Naive B cell (primary cell): Measurements from ENCODE around the gene CCR1. TPM values are rescaled to one million over a fixed set of nuclear protein-coding genes. Genes with fewer than 3 reads are reported as not detected.
A peak's percentile ranks its signal among the peaks of the same experiment; 100 is the strongest.
"Not testable (repeated sequence)": the region's sequence is repeated elsewhere in the genome, so short reads cannot be mapped to it uniquely, and the experiment has no call there.

ENCODE experiments used
- ATAC-seq, 2 donors: fragments of 150-1000 bp; cut with Tn5 transposase; 2 replicates each; pipeline ENCODE4 v1.10.0; 2021; ENCODE audit warnings: low read depth in 2 of 2, mild to moderate bottlenecking in 2 of 2, moderate library complexity in 2 of 2
- DNase-seq: peaks from one replicate; pipeline ENCODE4 v3.0.0; 2022
- H3K27ac Mint-ChIP-seq, 6 donors: one replicate each; pipeline ENCODE4 v1.8.0; 2020 to 2022; ENCODE audit warnings: mild to moderate bottlenecking in 6 of 6, mixed read lengths in 6 of 6, moderate library complexity in 5 of 6, inconsistent platforms in 2 of 6
- H3K27me3 Mint-ChIP-seq, 3 donors: one replicate each; pipeline ENCODE4 v1.8.0; 2021 to 2022; ENCODE audit warnings: mixed read lengths in 3 of 3, mild to moderate bottlenecking in 1 of 3
- H3K36me3 Mint-ChIP-seq, 2 donors: one replicate each; pipeline ENCODE4 v1.8.0; 2020 to 2022; ENCODE audit warnings: mixed read lengths in 2 of 2, inconsistent platforms in 1 of 2, mild to moderate bottlenecking in 1 of 2
- H3K4me1 Mint-ChIP-seq, 3 donors: one replicate each; pipeline ENCODE4 v1.8.0; 2020 to 2022; ENCODE audit warnings: mixed read lengths in 3 of 3, inconsistent platforms in 1 of 3, mild to moderate bottlenecking in 1 of 3, moderate library complexity in 1 of 3
- H3K4me3 Mint-ChIP-seq, 8 donors: one replicate each; pipeline ENCODE4 v1.8.0; 2020 to 2022; ENCODE audit warnings: mild to moderate bottlenecking in 8 of 8, mixed read lengths in 8 of 8, moderate library complexity in 8 of 8, inconsistent platforms in 2 of 8
- H3K9me3 Mint-ChIP-seq, 7 donors: one replicate each; pipeline ENCODE4 v1.8.0; 2020 to 2022; ENCODE audit warnings: mixed read lengths in 7 of 7, mild to moderate bottlenecking in 5 of 7, inconsistent platforms in 2 of 7, moderate library complexity in 1 of 7
- polyA plus RNA-seq, 6 donors: library from polyadenylated mRNA; unstranded; fragments of 300-500 nt; fragmentation: Illumina TruSeq; gene quantifications; one replicate each; pipeline ENCODE4 v1.2.3, GENCODE V29; 2021; ENCODE audit warnings: low read depth in 6 of 6

Gene CCR1
- polyA plus RNA-seq, 6 donors from 2014 or later: 0.09 to 0.93 (median 0.35) TPM

DNA sequence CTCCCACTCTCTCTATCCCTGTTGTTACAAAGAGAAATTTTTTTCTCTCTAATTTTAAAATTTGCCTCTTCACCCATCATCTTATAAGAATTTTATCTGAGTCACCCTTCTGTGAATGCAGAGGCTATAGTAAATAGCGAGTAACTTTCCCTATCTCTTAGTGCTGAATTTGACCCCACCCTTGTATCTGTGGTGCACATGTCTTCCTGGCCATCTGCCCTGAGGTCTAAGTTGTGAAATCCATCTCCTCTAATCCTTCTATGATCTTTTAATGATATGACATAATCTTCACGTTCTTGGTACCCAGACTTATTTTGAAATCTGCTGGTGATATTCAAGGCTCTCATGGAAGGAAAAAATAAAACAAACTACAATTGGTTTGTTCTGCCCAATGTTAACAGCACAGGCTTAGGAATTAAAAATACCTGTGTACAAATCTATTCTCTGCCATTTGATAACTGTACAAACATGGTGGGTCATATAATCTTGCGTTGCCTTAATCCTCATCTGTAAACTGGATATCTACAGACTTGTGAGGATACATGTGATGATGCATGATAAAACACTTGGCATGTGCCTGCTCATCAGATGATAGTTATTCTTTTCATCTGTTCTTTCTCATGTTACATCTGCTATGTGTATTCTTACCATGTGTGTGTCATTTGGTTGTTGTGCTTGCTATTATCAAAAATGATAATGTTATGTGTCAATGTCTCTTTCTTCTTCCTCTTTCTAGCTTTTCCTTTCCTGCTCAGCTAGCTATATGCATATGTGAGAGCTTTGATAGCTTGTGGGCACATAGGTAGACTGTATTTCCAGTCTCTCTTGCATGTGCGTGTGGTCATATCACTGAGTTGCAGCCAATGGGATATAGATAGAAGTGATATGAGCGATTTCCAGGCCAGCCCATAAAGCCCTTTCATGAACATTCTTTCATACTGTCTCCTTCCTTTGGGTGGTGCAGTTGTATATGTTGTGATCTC, 20.4 kb upstream of the CCR1 start:
- Mint-ChIP-seq H3K27ac (peak overlapping the region in 2 of 6 donors; percentile 5 to 50), H3K27me3 (no peaks in the 10 kb centered on the region)

GRCh38 chr3:46222435-46223161, 14.5 kb upstream of the CCR1 start:
- peaks cover 0 to 8% of the 10 kb centered on the region in 2 donors for H3K36me3 Mint-ChIP-seq
- peaks cover 0 to 7% (median 5%) of the 10 kb centered on the region in 7 donors for H3K9me3 Mint-ChIP-seq
- DNase-seq: peak; percentile 38
- peak overlapping the region; percentile 1 to 79 (median 68) for H3K4me3 Mint-ChIP-seq
- peaks cover 42 to 48% (median 47%) of the 10 kb centered on the region in 3 donors for H3K4me1 Mint-ChIP-seq
- peak; percentile 93 to 95 for ATAC-seq
- peak overlapping the region in 5 of 6 donors; percentile 35 to 90 (median 80) for H3K27ac Mint-ChIP-seq
- no peaks in the 10 kb centered on the region for H3K27me3 Mint-ChIP-seq

More for the DNA sequence above, 20.4 kb upstream of the CCR1 start:
- Mint-ChIP-seq H3K4me3 (peak overlapping the region in 2 of 8 donors; percentile 33 to 65), H3K36me3 (peaks cover 0 to 8% of the 10 kb centered on the region in 2 donors), H3K9me3 (peaks cover 0 to 7% (median 5%) of the 10 kb centered on the region in 7 donors), H3K4me1 (peaks cover 21 to 33% (median 31%) of the 10 kb centered on the region in 3 donors)
- ATAC-seq (no peak), DNase-seq (no peak)

- Mint-ChIP-seq H3K9me3 (peaks cover 0 to 7% (median 5%) of the 10 kb centered on the region in 7 donors), H3K27ac (peak overlapping the region in 5 of 6 donors; percentile 2 to 86 (median 80)), H3K4me1 (peaks cover 39 to 45% (median 43%) of the 10 kb centered on the region in 3 donors), H3K36me3 (peaks cover 0 to 8% of the 10 kb centered on the region in 2 donors), H3K27me3 (no peaks in the 10 kb centered on the region), H3K4me3 (peak overlapping the region in 6 of 8 donors; percentile 54 to 73 (median 66))
- no peak for ATAC-seq
- no peak for DNase-seq
Observed at GRCh38 chr3:46221938-46222337, 13.8 kb upstream of the CCR1 start.

- Mint-ChIP-seq H3K9me3 (peaks cover 0 to 4% (median 2%) of the 10 kb centered on the region in 7 donors), H3K4me3 (peak overlapping the region in 5 of 8 donors; percentile 54 to 73 (median 69)), H3K4me1 (peaks cover 39 to 41% (median 40%) of the 10 kb centered on the region in 3 donors), H3K27me3 (no peaks in the 10 kb centered on the region), H3K36me3 (peaks cover 0 to 3% of the 10 kb centered on the region in 2 donors), H3K27ac (peak overlapping the region in 3 of 6 donors; percentile 69 to 80 (median 73))
- no peak for DNase-seq
- no peak for ATAC-seq
Observed at GRCh38 chr3:46221391-46221790, 13.3 kb upstream of the CCR1 start.

DNA sequence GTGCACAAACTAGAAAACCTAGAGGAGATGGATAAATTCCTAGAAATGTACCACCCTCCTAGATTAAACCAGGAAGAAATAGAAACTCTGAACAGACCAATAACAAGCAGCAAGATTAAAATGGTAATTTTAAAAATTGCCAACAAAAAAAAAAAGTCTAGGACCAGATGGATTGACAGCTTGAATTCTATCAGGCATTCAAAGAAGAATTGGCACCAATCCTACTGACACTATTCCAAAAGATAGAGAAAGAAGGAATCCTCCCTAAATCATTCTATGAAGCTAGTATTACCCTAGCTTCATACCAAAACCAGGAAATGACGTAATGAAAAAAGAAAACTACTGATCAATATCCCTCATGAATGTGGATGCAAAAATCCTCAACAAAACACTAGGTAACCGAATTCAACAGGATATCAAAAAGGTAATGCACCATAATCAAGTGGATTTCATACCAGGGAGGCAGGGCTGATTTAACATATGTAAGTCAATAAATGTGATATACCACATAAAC, 10.1 kb upstream of the CCR1 start:
- no peak for ATAC-seq
- no peaks in the 10 kb centered on the region for H3K9me3 Mint-ChIP-seq

GRCh38 chr3:46215810-46216414, 7.8 kb upstream of the CCR1 start:
- Mint-ChIP-seq H3K9me3 (no peaks in the 10 kb centered on the region), H3K36me3 (no peaks in the 10 kb centered on the region)

More for the DNA sequence above, 10.1 kb upstream of the CCR1 start:
- Mint-ChIP-seq H3K4me1 (peaks cover 27 to 32% (median 29%) of the 10 kb centered on the region in 3 donors), H3K4me3 (no peak overlapping the region), H3K36me3 (no peaks in the 10 kb centered on the region), H3K27me3 (no peaks in the 10 kb centered on the region), H3K27ac (no peak overlapping the region)
- DNase-seq: no peak

GRCh38 chr3:46214751-46215352, 6.7 kb upstream of the CCR1 start:
- peak in 1 of 2 donors; percentile 33 for ATAC-seq
- Mint-ChIP-seq H3K27ac (no peak overlapping the region), H3K36me3 (no peaks in the 10 kb centered on the region), H3K27me3 (no peaks in the 10 kb centered on the region), H3K4me3 (no peak overlapping the region), H3K9me3 (no peaks in the 10 kb centered on the region), H3K4me1 (peaks cover 0 to 6% (median 4%) of the 10 kb centered on the region in 3 donors)
- DNase-seq: no peak

More at GRCh38 chr3:46215810-46216414, 7.8 kb upstream of the CCR1 start:
- ATAC-seq (no peak), DNase-seq (no peak)
- H3K4me3 Mint-ChIP-seq: no peak overlapping the region
- no peak overlapping the region for H3K27ac Mint-ChIP-seq
- H3K27me3 Mint-ChIP-seq: no peaks in the 10 kb centered on the region
- peaks cover 4 to 9% (median 6%) of the 10 kb centered on the region in 3 donors for H3K4me1 Mint-ChIP-seq

- Mint-ChIP-seq H3K4me3 (no peak overlapping the region), H3K9me3 (no peaks in the 10 kb centered on the region), H3K27ac (no peak overlapping the region), H3K27me3 (no peaks in the 10 kb centered on the region), H3K4me1 (peaks cover 12 to 15% (median 13%) of the 10 kb centered on the region in 3 donors), H3K36me3 (no peaks in the 10 kb centered on the region)
- ATAC-seq (no peak), DNase-seq (no peak)
Observed at GRCh38 chr3:46213201-46213600, 5.1 kb upstream of the CCR1 start.

DNA sequence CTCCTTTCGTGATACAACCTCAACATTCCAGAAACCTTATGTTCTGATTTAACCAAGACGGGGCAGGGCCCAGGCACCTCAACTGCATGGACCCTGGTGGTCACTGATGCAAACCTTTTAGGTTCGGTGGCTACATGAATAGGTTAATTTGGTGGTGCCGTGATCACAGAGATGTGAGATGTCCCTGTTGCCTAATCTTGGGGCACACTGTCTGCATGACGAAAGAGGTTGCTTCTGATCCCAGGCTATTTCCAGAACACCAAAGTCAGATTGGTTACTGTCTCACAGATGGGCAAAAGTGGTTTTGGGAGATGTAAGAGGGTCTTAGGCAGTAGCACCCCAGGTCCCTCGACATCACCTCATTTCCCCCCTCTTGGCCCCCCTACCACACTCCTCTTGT, 4.0 kb upstream of the CCR1 start:
- Mint-ChIP-seq H3K36me3 (no peaks in the 10 kb centered on the region), H3K27ac (no peak overlapping the region), H3K27me3 (no peaks in the 10 kb centered on the region), H3K4me1 (peaks cover 11 to 26% (median 14%) of the 10 kb centered on the region in 3 donors), H3K4me3 (no peak overlapping the region), H3K9me3 (no peaks in the 10 kb centered on the region)
- no peak for ATAC-seq
- no peak for DNase-seq

DNA sequence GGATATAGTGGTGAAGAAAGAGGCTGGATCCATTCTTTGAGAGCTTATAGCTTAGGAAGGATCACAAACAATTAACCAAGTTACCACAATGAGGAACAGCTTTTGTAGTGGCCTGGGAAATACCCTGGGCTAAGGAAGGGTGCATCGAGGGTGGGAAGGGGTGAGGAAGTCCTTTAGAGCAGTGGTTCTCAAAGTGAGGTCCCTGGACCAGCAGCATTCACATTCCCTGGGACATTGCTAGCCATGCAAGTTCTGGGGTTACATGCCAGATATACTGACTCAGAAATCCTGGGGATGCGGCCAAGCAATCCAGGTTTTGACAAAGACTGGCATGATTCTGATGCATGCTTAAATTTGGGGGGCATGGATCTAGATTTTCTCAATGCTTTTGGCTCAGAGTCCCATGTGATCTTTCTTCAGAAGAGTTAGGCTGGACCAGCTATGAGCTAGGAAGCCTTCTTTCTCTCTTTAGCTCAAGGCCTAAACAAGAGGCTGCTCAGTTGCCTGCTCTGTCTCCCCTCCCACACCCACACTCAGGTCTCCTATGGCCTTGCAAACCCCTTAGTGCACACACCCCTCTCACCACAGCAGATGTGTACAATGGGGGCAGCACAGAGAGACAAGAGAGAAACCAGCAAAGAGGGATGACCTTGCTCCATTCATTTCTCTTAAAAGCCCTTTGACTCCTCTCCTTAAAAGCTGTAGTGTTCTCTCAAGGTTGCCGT, 1.8 kb upstream of the CCR1 start:
- no peak for DNase-seq
- Mint-ChIP-seq H3K36me3 (no peaks in the 10 kb centered on the region), H3K9me3 (no peaks in the 10 kb centered on the region), H3K4me3 (no peak overlapping the region), H3K27me3 (no peaks in the 10 kb centered on the region), H3K4me1 (peaks cover 11 to 29% (median 14%) of the 10 kb centered on the region in 3 donors), H3K27ac (peak overlapping the region in 3 of 6 donors; percentile 3 to 69 (median 32))
- ATAC-seq: peak; percentile 30 to 43

DNA sequence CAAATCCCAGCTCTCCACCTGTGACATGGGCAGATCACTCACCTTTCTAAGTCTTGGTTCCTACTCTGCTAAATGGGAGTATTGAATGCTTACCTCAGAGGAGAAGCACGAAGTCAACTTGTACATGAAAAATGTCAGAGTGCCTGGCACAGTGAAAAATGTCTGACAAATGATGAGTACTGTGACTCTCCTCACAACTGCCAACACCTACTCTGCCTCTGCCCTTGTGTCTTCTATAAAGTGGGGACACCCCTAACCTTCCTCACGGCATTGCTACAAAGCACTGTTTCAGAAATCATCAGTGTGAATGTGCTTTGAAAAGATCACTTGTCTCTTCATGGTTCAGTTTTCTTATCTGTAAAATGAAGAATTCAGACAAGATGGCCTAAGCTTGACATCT, 940 bp upstream of the CCR1 start:
- Mint-ChIP-seq H3K4me3 (peak overlapping the region in 1 of 8 donors; percentile 17), H3K4me1 (peaks cover 11 to 29% (median 14%) of the 10 kb centered on the region in 3 donors), H3K27me3 (no peaks in the 10 kb centered on the region), H3K9me3 (no peaks in the 10 kb centered on the region), H3K27ac (peak overlapping the region in 3 of 6 donors; percentile 30 to 59 (median 54)), H3K36me3 (no peaks in the 10 kb centered on the region)
- DNase-seq (no peak), ATAC-seq (no peak)

GRCh38 chr3:46207514-46207913, 599 bp downstream of the CCR1 start:
- H3K36me3 Mint-ChIP-seq: not testable (repeated sequence)
- peaks cover 11 to 29% (median 14%) of the 10 kb centered on the region in 3 donors for H3K4me1 Mint-ChIP-seq

More at GRCh38 chr3:46207514-46207913, 599 bp downstream of the CCR1 start:
- Mint-ChIP-seq H3K27ac (peak overlapping the region in 2 of 6 donors; percentile 75), H3K4me3 (peak overlapping the region in 4 of 8 donors; percentile 41 to 82 (median 62))
- not testable (repeated sequence) for H3K27me3 Mint-ChIP-seq, H3K9me3 Mint-ChIP-seq, DNase-seq, ATAC-seq
